Astrocyte (in vitro differentiated cells and primary cell): ENCODE data around the gene TAF8. TPM values are rescaled to one million over a fixed set of nuclear protein-coding genes. Genes with fewer than 3 reads are reported as not detected.
A peak's percentile ranks its signal among the peaks of the same experiment; 100 is the strongest.

ENCODE experiments used
- DNase-seq: peaks from one replicate; pipeline ENCODE4 v3.0.0-alpha.2; 2010; ENCODE audit warnings: low read depth
- FAIRE-seq: peaks from 2 replicates; lab custom pipeline; 2011; peaks lifted over from hg19 to GRCh38; lab: Jason Lieb, UNC
- H2AFZ ChIP-seq: 2 replicates; pipeline ENCODE4 v1.6.0; 2012; ENCODE audit warnings: low read depth, low read length, inconsistent platforms
- H3K27ac ChIP-seq: 2 replicates; pipeline ENCODE4 v1.5.1; 2011; ENCODE audit warnings: low read depth, low read length, inconsistent platforms
- H3K27me3 ChIP-seq: 2 replicates; pipeline ENCODE4 v1.6.0; 2011; ENCODE audit warnings: low read length, inconsistent platforms; ENCODE audit not compliant: insufficient read depth
- H3K36me3 ChIP-seq: 2 replicates; pipeline ENCODE4 v1.5.1; 2011; ENCODE audit warnings: low read length, inconsistent platforms; ENCODE audit not compliant: insufficient read depth
- H3K4me1 ChIP-seq: 2 replicates; pipeline ENCODE4 v1.5.1; 2011; ENCODE audit warnings: low read length, inconsistent platforms; ENCODE audit not compliant: insufficient read depth
- H3K4me2 ChIP-seq: 2 replicates; pipeline ENCODE4 v1.6.0; 2012; ENCODE audit warnings: low read length, inconsistent platforms
- H3K4me3 ChIP-seq: 2 replicates; pipeline ENCODE4 v1.5.1; 2011; ENCODE audit warnings: low read depth, mild to moderate bottlenecking, low read length, inconsistent platforms; ENCODE audit not compliant: insufficient read depth
- H3K79me2 ChIP-seq: 2 replicates; pipeline ENCODE4 v1.6.0; 2012; ENCODE audit warnings: mild to moderate bottlenecking, low read length, inconsistent platforms; ENCODE audit not compliant: insufficient read depth
- H3K9ac ChIP-seq: 2 replicates; pipeline ENCODE4 v1.6.0; 2012; ENCODE audit warnings: mild to moderate bottlenecking, low read length, inconsistent platforms
- H3K9me3 ChIP-seq: 2 replicates; pipeline ENCODE4 v1.5.1; 2012; ENCODE audit warnings: low read depth, mild to moderate bottlenecking, low read length, inconsistent platforms; ENCODE audit not compliant: insufficient read depth
- H4K20me1 ChIP-seq: 2 replicates; pipeline ENCODE4 v1.6.0; 2012; ENCODE audit warnings: low read length, inconsistent platforms; ENCODE audit not compliant: insufficient read depth
- H3K27ac Mint-ChIP-seq: one replicate; pipeline ENCODE4 v1.8.0; 2021; ENCODE audit warnings: mild to moderate bottlenecking, mixed read lengths; ENCODE audit not compliant: unreplicated experiment
- H3K27me3 Mint-ChIP-seq: one replicate; pipeline ENCODE4 v1.8.0; 2021; ENCODE audit warnings: low read depth, mixed read lengths; ENCODE audit not compliant: unreplicated experiment
- H3K36me3 Mint-ChIP-seq: one replicate; pipeline ENCODE4 v1.8.0; 2021; ENCODE audit warnings: low read depth, mixed read lengths; ENCODE audit not compliant: unreplicated experiment
- H3K4me1 Mint-ChIP-seq: one replicate; pipeline ENCODE4 v1.8.0; 2021; ENCODE audit warnings: low read depth, mixed read lengths; ENCODE audit not compliant: unreplicated experiment
- H3K4me3 Mint-ChIP-seq: one replicate; pipeline ENCODE4 v1.8.0; 2021; ENCODE audit warnings: mild to moderate bottlenecking, moderate library complexity, mixed read lengths; ENCODE audit not compliant: unreplicated experiment
- H3K9me3 Mint-ChIP-seq: one replicate; pipeline ENCODE4 v1.8.0; 2021; ENCODE audit warnings: mild to moderate bottlenecking, mixed read lengths; ENCODE audit not compliant: unreplicated experiment
- CTCF ChIP-seq: IDR thresholded peaks from 2 replicates; pipeline ENCODE4 v1.5.1; 2011; ENCODE audit warnings: low read depth, mild to moderate bottlenecking, inconsistent platforms, low read length, moderate library complexity; ENCODE audit not compliant: insufficient read depth
- EZH2 ChIP-seq: IDR thresholded peaks from 2 replicates; pipeline ENCODE4 v1.6.1; 2012; ENCODE audit warnings: mild to moderate bottlenecking, low read length, inconsistent platforms; ENCODE audit not compliant: insufficient read depth
- total RNA-seq: library from RNA; stranded (reverse); gene quantifications from 2 replicates; pipeline ENCODE4 v1.2.1, GENCODE V29; 2021

The TAF8 gene
- total RNA-seq, 1 donor from 2014 or later, result 14.8 TPM

GRCh38 chr6:42120895-42121865, 70.9 kb downstream of the TAF8 start:
- no peaks in the 10 kb centered on the region for H4K20me1 ChIP-seq
- no peak overlapping the region for H3K27ac ChIP-seq
- no peaks in the 10 kb centered on the region for H3K4me1 ChIP-seq
- H2AFZ ChIP-seq, result no peak overlapping the region
- TF ChIP-seq EZH2 (no peak), CTCF (no peak)
- FAIRE-seq, result no peak
- no peaks in the 10 kb centered on the region for H3K27me3 Mint-ChIP-seq
- no peaks in the 10 kb centered on the region for H3K79me2 ChIP-seq
- H3K27ac Mint-ChIP-seq, result no peak overlapping the region
- H3K27me3 ChIP-seq, result no peaks in the 10 kb centered on the region
- no peak for DNase-seq
- no peak overlapping the region for H3K4me3 Mint-ChIP-seq
- peaks cover 2% of the 10 kb centered on the region for H3K4me1 Mint-ChIP-seq
- peaks cover 2% of the 10 kb centered on the region for H3K36me3 Mint-ChIP-seq
- no peak overlapping the region for H3K4me2 ChIP-seq
- no peaks in the 10 kb centered on the region for H3K9me3 Mint-ChIP-seq
- no peaks in the 10 kb centered on the region for H3K9me3 ChIP-seq
- no peaks in the 10 kb centered on the region for H3K36me3 ChIP-seq
- H3K4me3 ChIP-seq, result no peak overlapping the region
- no peak overlapping the region for H3K9ac ChIP-seq

GRCh38 chr6:42123379-42124103, 73.2 kb downstream of the TAF8 start:
- peak overlapping the region; percentile 7 for H3K27ac Mint-ChIP-seq
- Histone ChIP-seq H3K27me3 (no peaks in the 10 kb centered on the region), H3K4me3 (no peak overlapping the region), H2AFZ (no peak overlapping the region), H4K20me1 (no peaks in the 10 kb centered on the region), H3K4me1 (no peaks in the 10 kb centered on the region), H3K79me2 (no peaks in the 10 kb centered on the region), H3K9ac (no peak overlapping the region), H3K27ac (no peak overlapping the region), H3K4me2 (no peak overlapping the region), H3K9me3 (no peaks in the 10 kb centered on the region), H3K36me3 (no peaks in the 10 kb centered on the region)
- no peak overlapping the region for H3K4me3 Mint-ChIP-seq
- TF ChIP-seq EZH2 (no peak), CTCF (no peak)
- FAIRE-seq (no peak), DNase-seq (no peak)
- H3K36me3 Mint-ChIP-seq, result peaks cover 2% of the 10 kb centered on the region
- no peaks in the 10 kb centered on the region for H3K27me3 Mint-ChIP-seq
- H3K4me1 Mint-ChIP-seq, result peaks cover 2% of the 10 kb centered on the region
- no peaks in the 10 kb centered on the region for H3K9me3 Mint-ChIP-seq
